IPS-18a (cell line): Measurements from ENCODE around the gene LIG1.

Source experiments
- H3K27ac ChIP-seq: one replicate; pipeline ENCODE4 v1.5.1; 2013; ENCODE audit warnings: low read length
- H3K27me3 ChIP-seq: one replicate; pipeline ENCODE4 v1.6.1; 2013; ENCODE audit warnings: mild to moderate bottlenecking, low read length; ENCODE audit not compliant: control insufficient read depth, insufficient read depth
- H3K36me3 ChIP-seq: one replicate; pipeline ENCODE4 v1.6.1; 2013; ENCODE audit warnings: low read depth, low read length; ENCODE audit not compliant: control insufficient read depth
- H3K4me1 ChIP-seq: one replicate; pipeline ENCODE4 v1.6.1; 2013; ENCODE audit warnings: low read depth, low read length; ENCODE audit not compliant: control insufficient read depth
- H3K4me3 ChIP-seq: one replicate; pipeline ENCODE4 v1.5.1; 2013; ENCODE audit warnings: low read length
- H3K9ac ChIP-seq: one replicate; pipeline ENCODE4 v1.6.1; 2013; ENCODE audit warnings: mild to moderate bottlenecking, low read length, moderate library complexity
- H3K9me3 ChIP-seq: one replicate; pipeline ENCODE4 v1.6.1; 2013; ENCODE audit warnings: low read depth, low read length; ENCODE audit not compliant: control insufficient read depth

Gene LIG1

GRCh38 chr19:48175578-48175977, 5.4 kb upstream of the LIG1 start:
- Histone ChIP-seq H3K36me3 (peaks cover 12% of the 10 kb centered on the region), H3K4me3 (no peak overlapping the region), H3K27me3 (no peaks in the 10 kb centered on the region), H3K27ac (no peak overlapping the region), H3K9ac (no peak overlapping the region), H3K9me3 (no peaks in the 10 kb centered on the region), H3K4me1 (no peaks in the 10 kb centered on the region)

GRCh38 chr19:48174445-48175030, 4.4 kb upstream of the LIG1 start:
- Histone ChIP-seq H3K9me3 (no peaks in the 10 kb centered on the region), H3K4me1 (no peaks in the 10 kb centered on the region), H3K27me3 (no peaks in the 10 kb centered on the region), H3K36me3 (peaks cover 12% of the 10 kb centered on the region), H3K27ac (no peak overlapping the region), H3K9ac (no peak overlapping the region), H3K4me3 (no peak overlapping the region)

GRCh38 chr19:48171710-48172109, 1.6 kb upstream of the LIG1 start:
- Histone ChIP-seq H3K27ac (no peak overlapping the region), H3K9me3 (no peaks in the 10 kb centered on the region), H3K27me3 (no peaks in the 10 kb centered on the region), H3K4me1 (peaks cover 3% of the 10 kb centered on the region), H3K9ac (no peak overlapping the region), H3K36me3 (peaks cover 12% of the 10 kb centered on the region), H3K4me3 (peak overlapping the region; percentile 84)

- Histone ChIP-seq H3K9me3 (no peaks in the 10 kb centered on the region), H3K4me3 (peak overlapping the region; percentile 84), H3K36me3 (peaks cover 12% of the 10 kb centered on the region), H3K9ac (peak overlapping the region; percentile 90), H3K27me3 (no peaks in the 10 kb centered on the region), H3K4me1 (peaks cover 3% of the 10 kb centered on the region), H3K27ac (peak overlapping the region; percentile 28)
Observed at GRCh38 chr19:48170817-48171347, 738 bp upstream of the LIG1 start.

- Histone ChIP-seq H3K36me3 (peaks cover 19% of the 10 kb centered on the region), H3K9me3 (no peaks in the 10 kb centered on the region), H3K4me3 (peak overlapping the region; percentile 84), H3K27ac (no peak overlapping the region), H3K4me1 (peaks cover 3% of the 10 kb centered on the region), H3K9ac (peak overlapping the region; percentile 90), H3K27me3 (no peaks in the 10 kb centered on the region)
Observed at GRCh38 chr19:48169578-48169938, 586 bp downstream of the LIG1 start.

- no peak overlapping the region for H3K9ac ChIP-seq
- no peaks in the 10 kb centered on the region for H3K9me3 ChIP-seq
- H3K36me3 ChIP-seq, result peaks cover 20% of the 10 kb centered on the region
- H3K4me3 ChIP-seq, result no peak overlapping the region
- H3K4me1 ChIP-seq, result peaks cover 3% of the 10 kb centered on the region
- H3K27me3 ChIP-seq, result no peaks in the 10 kb centered on the region
- no peak overlapping the region for H3K27ac ChIP-seq
Observed at GRCh38 chr19:48168689-48169088, 1.5 kb downstream of the LIG1 start.

GRCh38 chr19:48158210-48158790, 11.8 kb downstream of the LIG1 start:
- H3K9ac ChIP-seq, result no peak overlapping the region
- no peak overlapping the region for H3K27ac ChIP-seq
- H3K27me3 ChIP-seq, result no peaks in the 10 kb centered on the region
- H3K4me1 ChIP-seq, result no peaks in the 10 kb centered on the region
- no peak overlapping the region for H3K4me3 ChIP-seq
- H3K9me3 ChIP-seq, result no peaks in the 10 kb centered on the region
- H3K36me3 ChIP-seq, result peaks cover 29% of the 10 kb centered on the region

- Histone ChIP-seq H3K9me3 (no peaks in the 10 kb centered on the region), H3K36me3 (peaks cover 23% of the 10 kb centered on the region), H3K27me3 (no peaks in the 10 kb centered on the region), H3K9ac (no peak overlapping the region), H3K4me3 (no peak overlapping the region), H3K4me1 (no peaks in the 10 kb centered on the region), H3K27ac (no peak overlapping the region)
Observed at GRCh38 chr19:48154003-48154402, 16.1 kb downstream of the LIG1 start.

- Histone ChIP-seq H3K36me3 (peaks cover 28% of the 10 kb centered on the region), H3K9ac (no peak overlapping the region), H3K27me3 (no peaks in the 10 kb centered on the region), H3K4me1 (no peaks in the 10 kb centered on the region), H3K4me3 (no peak overlapping the region), H3K27ac (no peak overlapping the region), H3K9me3 (no peaks in the 10 kb centered on the region)
Observed at GRCh38 chr19:48152551-48152950, 17.6 kb downstream of the LIG1 start.

GRCh38 chr19:48149430-48149829, 20.7 kb downstream of the LIG1 start:
- H3K36me3 ChIP-seq, result peaks cover 42% of the 10 kb centered on the region
- no peaks in the 10 kb centered on the region for H3K4me1 ChIP-seq
- no peak overlapping the region for H3K27ac ChIP-seq
- H3K9me3 ChIP-seq, result no peaks in the 10 kb centered on the region
- H3K9ac ChIP-seq, result no peak overlapping the region
- no peaks in the 10 kb centered on the region for H3K27me3 ChIP-seq
- no peak overlapping the region for H3K4me3 ChIP-seq

- Histone ChIP-seq H3K9ac (no peak overlapping the region), H3K4me3 (no peak overlapping the region), H3K4me1 (no peaks in the 10 kb centered on the region), H3K36me3 (peaks cover 44% of the 10 kb centered on the region), H3K9me3 (no peaks in the 10 kb centered on the region), H3K27me3 (no peaks in the 10 kb centered on the region), H3K27ac (no peak overlapping the region)
Observed at GRCh38 chr19:48148576-48148975, 21.6 kb downstream of the LIG1 start.

GRCh38 chr19:48147597-48148175, 22.5 kb downstream of the LIG1 start:
- Histone ChIP-seq H3K9me3 (no peaks in the 10 kb centered on the region), H3K27me3 (no peaks in the 10 kb centered on the region), H3K36me3 (peaks cover 51% of the 10 kb centered on the region), H3K4me3 (no peak overlapping the region), H3K9ac (no peak overlapping the region), H3K27ac (no peak overlapping the region), H3K4me1 (no peaks in the 10 kb centered on the region)
